Measurements from ENCODE around the gene CEP68. TPM values are rescaled to one million over a fixed set of nuclear protein-coding genes. Genes with fewer than 3 reads are reported as not detected.
A peak's percentile ranks its signal among the peaks of the same experiment; 100 is the strongest.

The CEP68 gene
- total RNA-seq, 4 donors from 2014 or later = 11.6 to 32.2 (median 15.9) TPM

DNA sequence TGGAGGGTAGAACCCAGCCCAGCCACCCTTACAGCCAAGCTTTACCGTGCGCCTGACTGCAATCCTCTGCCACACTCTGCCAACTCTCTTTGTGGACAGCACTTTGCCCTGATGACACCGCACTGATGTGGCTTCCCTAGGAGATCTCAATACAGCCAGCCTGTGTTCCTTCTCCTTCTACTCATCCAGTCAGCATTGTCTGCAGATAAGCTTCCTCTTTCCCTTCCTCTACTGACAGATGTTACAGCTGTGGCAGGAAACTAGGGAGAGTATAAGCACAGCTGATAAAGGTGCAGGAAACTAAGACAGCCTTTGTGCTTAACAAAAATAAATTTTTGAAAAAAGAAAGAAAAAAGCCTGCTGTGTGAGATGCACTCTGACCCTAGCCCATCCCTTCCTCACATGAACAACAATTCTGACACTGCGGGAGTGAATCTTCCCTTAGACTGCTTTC lies 25.0 kb downstream of the CEP68 start:
- H3K36me3 ChIP-seq = peaks cover 0 to 42% (median 20%) of the 10 kb centered on the region in 4 donors
- WGBS, 2 donors (ENCODE audit: low coverage in 1 of 2) = 65 to 80% methylated on average over 4 of the region's 4 CpGs

GRCh38 chr2:65085148-65085547 lies 28.9 kb downstream of the CEP68 start:
- no peak overlapping the region for H3K27ac ChIP-seq
- TF ChIP-seq POLR2A (IDR thresholded peaks at IDR 0.05) (no peak), EP300 (IDR thresholded peaks at IDR 0.05; ENCODE audit: low read depth) (no peak), CTCF (IDR thresholded peaks at IDR 0.05) (no peak), POLR2AphosphoS5 (IDR thresholded peaks at IDR 0.05) (no peak)
- in situ Hi-C loops (cut with MboI; ENCODE audit: low pct_ligation_motif_present in 1 of 4, low pct_unique_long_range_greater_than_20kb in 1 of 4, low sequenced_read_pairs in 3 of 4) = no loop called here
- H3K4me3 ChIP-seq = no peak overlapping the region
- WGBS, 2 donors (ENCODE audit: low coverage in 1 of 2) = 95 to 100% methylated on average over 3 of the region's 3 CpGs
- intact Hi-C loops (cut with DNase I; ENCODE audit: low total_unique reads) = no loop called here
- H3K27me3 ChIP-seq = no peaks in the 10 kb centered on the region
- H3K36me3 ChIP-seq = peaks cover 0 to 57% (median 22%) of the 10 kb centered on the region in 4 donors
- no peaks in the 10 kb centered on the region for H3K9me3 ChIP-seq
- DNase-seq = no peak
- H3K4me1 ChIP-seq = peaks cover 0 to 2% (median 0%) of the 10 kb centered on the region in 4 donors

More for the DNA sequence above, 25.0 kb downstream of the CEP68 start:
- Histone ChIP-seq H3K4me3 (no peak overlapping the region), H3K9me3 (no peaks in the 10 kb centered on the region), H3K27ac (peak overlapping the region in 1 of 4 donors; percentile 30), H3K4me1 (peaks cover 5 to 11% (median 8%) of the 10 kb centered on the region in 4 donors), H3K27me3 (no peaks in the 10 kb centered on the region)
- DNase-seq = no peak
- TF ChIP-seq POLR2A (IDR thresholded peaks at IDR 0.05) = no peak
- no peak for TF ChIP-seq CTCF (IDR thresholded peaks at IDR 0.05)
- TF ChIP-seq EP300 (IDR thresholded peaks at IDR 0.05; ENCODE audit: low read depth) = no peak
- TF ChIP-seq POLR2AphosphoS5 (IDR thresholded peaks at IDR 0.05) = no peak
- intact Hi-C loops (cut with DNase I; ENCODE audit: low total_unique reads) = no loop called here
- in situ Hi-C loops (cut with MboI; ENCODE audit: low pct_ligation_motif_present in 1 of 4, low pct_unique_long_range_greater_than_20kb in 1 of 4, low sequenced_read_pairs in 3 of 4) = no loop called here

- H3K4me3 ChIP-seq = no peak overlapping the region
- WGBS, 2 donors (ENCODE audit: low coverage in 1 of 2) = 73 to 90% methylated on average over 3 to 4 of the region's 4 CpGs
- TF ChIP-seq EP300 (IDR thresholded peaks at IDR 0.05; ENCODE audit: low read depth) (no peak), POLR2A (IDR thresholded peaks at IDR 0.05) (no peak), CTCF (IDR thresholded peaks at IDR 0.05) (no peak), POLR2AphosphoS5 (IDR thresholded peaks at IDR 0.05) (no peak)
- in situ Hi-C loops (cut with MboI; ENCODE audit: low pct_ligation_motif_present in 1 of 4, low pct_unique_long_range_greater_than_20kb in 1 of 4, low sequenced_read_pairs in 3 of 4) = no loop called here
- no peak for DNase-seq
- peaks cover under 1 to 26% (median 10%) of the 10 kb centered on the region in 4 donors for H3K4me1 ChIP-seq
- H3K27me3 ChIP-seq = no peaks in the 10 kb centered on the region
- peaks cover 0 to 21% (median 10%) of the 10 kb centered on the region in 4 donors for H3K36me3 ChIP-seq
- H3K9me3 ChIP-seq = no peaks in the 10 kb centered on the region
- H3K27ac ChIP-seq = peak overlapping the region in 1 of 4 donors; percentile 33
- intact Hi-C loops (cut with DNase I; ENCODE audit: low total_unique reads) = no loop called here
Observed at GRCh38 chr2:65092791-65093190, 36.6 kb downstream of the CEP68 start.

GRCh38 chr2:65093211-65093610 lies 37.0 kb downstream of the CEP68 start:
- peaks cover 0 to 21% (median 9%) of the 10 kb centered on the region in 4 donors for H3K36me3 ChIP-seq
- H3K27me3 ChIP-seq = no peaks in the 10 kb centered on the region
- no peaks in the 10 kb centered on the region for H3K9me3 ChIP-seq
- H3K4me3 ChIP-seq = no peak overlapping the region
- intact Hi-C loops (cut with DNase I; ENCODE audit: low total_unique reads) (no loop called here), in situ Hi-C loops (cut with MboI; ENCODE audit: low pct_ligation_motif_present in 1 of 4, low pct_unique_long_range_greater_than_20kb in 1 of 4, low sequenced_read_pairs in 3 of 4) (no loop called here)
- H3K4me1 ChIP-seq = peaks cover 4 to 29% (median 10%) of the 10 kb centered on the region in 4 donors
- peak overlapping the region in 2 of 4 donors; percentile 33 to 46 for H3K27ac ChIP-seq
- no peak for TF ChIP-seq POLR2AphosphoS5 (IDR thresholded peaks at IDR 0.05)
- TF ChIP-seq EP300 (IDR thresholded peaks at IDR 0.05; ENCODE audit: low read depth) = no peak
- TF ChIP-seq CTCF (IDR thresholded peaks at IDR 0.05) = no peak
- no peak for TF ChIP-seq POLR2A (IDR thresholded peaks at IDR 0.05)
- DNase-seq = no peak

Data from transverse colon (tissue), 4 donors.